ENCODE measurements around the gene HNRNPH1.

HNRNPH1 gene

DNA sequence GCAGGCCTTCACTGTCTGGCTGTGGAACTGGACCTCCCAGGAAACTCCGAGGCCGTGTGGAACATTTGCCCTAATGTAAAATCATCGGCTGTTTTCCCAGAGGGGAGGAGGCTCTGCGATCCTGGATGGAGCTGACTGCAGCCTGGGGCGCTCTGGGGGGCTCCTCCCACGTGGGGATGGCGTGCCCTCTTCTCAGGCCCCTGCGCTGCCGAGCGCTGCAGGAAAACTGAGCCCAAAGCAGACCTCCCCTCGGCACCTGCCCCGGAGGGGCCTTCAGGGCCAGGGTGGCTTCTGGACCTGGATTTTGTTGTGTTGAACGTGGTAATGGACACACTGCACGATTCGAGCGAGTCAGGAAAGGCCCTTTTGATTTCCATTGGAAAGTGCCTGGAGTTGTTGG lies 23.9 kb downstream of the HNRNPH1 start:
- peaks cover 5% of the 10 kb centered on the region for H3K36me3 Mint-ChIP-seq
- no peaks in the 10 kb centered on the region for H3K27me3 Mint-ChIP-seq
- H3K4me1 Mint-ChIP-seq (ENCODE audit: low read depth) = no peaks in the 10 kb centered on the region
- no peak overlapping the region for H3K27ac Mint-ChIP-seq
- no peaks in the 10 kb centered on the region for H3K9me3 Mint-ChIP-seq (ENCODE audit: low read depth)
- no peak overlapping the region for H3K4me3 Mint-ChIP-seq

DNA sequence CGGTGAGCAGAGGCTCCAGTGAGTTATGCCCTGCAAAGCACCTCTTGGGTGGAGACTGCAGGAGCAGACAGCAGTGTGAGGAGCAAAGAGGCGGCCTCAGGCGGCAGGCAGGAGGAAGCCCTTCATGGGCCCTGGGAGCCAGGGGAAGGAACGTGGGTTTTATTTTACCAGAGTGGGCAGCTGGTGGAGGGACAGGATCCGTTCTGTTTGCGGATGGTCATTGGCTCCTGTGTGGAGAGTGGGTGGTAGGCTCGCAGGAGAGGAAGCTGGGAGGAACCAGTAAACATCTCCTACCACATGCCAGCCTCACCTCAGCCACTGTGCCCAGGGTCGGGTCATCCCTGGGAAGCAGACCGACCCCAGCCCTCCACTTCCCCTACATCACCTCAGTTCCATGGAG lies 24.4 kb downstream of the HNRNPH1 start:
- Mint-ChIP-seq H3K4me3 (no peak overlapping the region), H3K4me1 (ENCODE audit: low read depth) (no peaks in the 10 kb centered on the region), H3K27ac (no peak overlapping the region), H3K36me3 (peaks cover 7% of the 10 kb centered on the region), H3K27me3 (no peaks in the 10 kb centered on the region), H3K9me3 (ENCODE audit: low read depth) (no peaks in the 10 kb centered on the region)

DNA sequence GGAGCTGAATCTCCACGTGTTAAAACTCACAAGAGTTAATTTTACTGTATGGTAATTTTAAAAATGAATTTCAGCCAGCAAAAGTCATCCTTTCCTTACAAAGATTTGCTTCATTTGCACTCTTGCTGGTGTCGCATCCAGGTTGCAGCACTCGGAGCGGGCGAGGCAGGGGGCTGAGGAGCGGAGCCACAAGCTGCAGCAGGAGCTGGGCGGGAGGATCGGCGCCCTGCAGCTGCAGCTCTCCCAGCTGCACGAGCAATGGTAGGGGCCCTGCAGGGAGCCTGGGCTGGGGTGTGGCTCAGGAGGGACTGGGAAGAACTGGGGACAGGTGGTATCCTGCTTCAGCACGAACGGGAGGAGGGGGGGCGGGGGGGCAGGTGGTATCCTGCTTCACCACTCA lies 27.1 kb downstream of the HNRNPH1 start:
- no peak overlapping the region for H3K27ac Mint-ChIP-seq
- no peak overlapping the region for H3K4me3 Mint-ChIP-seq
- H3K27me3 Mint-ChIP-seq = no peaks in the 10 kb centered on the region
- H3K9me3 Mint-ChIP-seq (ENCODE audit: low read depth) = no peaks in the 10 kb centered on the region
- peaks cover 9% of the 10 kb centered on the region for H3K36me3 Mint-ChIP-seq
- H3K4me1 Mint-ChIP-seq (ENCODE audit: low read depth) = no peaks in the 10 kb centered on the region

DNA sequence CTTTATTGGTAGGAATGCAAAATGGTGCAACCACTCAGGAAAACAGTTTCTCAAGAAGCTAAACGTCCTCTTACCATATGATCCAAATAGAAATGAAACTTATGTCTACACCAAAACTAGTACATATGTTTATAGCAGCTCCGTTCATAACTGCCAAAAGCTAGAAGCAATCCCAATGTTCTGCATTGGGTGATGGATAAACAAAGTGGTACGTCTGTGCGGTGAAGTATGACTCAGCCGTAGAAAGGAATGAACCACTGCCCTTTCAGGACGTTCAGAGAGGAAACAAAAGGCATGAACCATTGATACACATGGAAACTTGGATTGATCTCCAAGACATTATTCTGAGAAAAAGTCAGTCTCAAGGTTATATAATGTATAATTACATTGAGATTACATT lies 27.6 kb downstream of the HNRNPH1 start:
- no peaks in the 10 kb centered on the region for H3K4me1 Mint-ChIP-seq (ENCODE audit: low read depth)
- H3K4me3 Mint-ChIP-seq = no peak overlapping the region
- no peaks in the 10 kb centered on the region for H3K9me3 Mint-ChIP-seq (ENCODE audit: low read depth)
- peaks cover 9% of the 10 kb centered on the region for H3K36me3 Mint-ChIP-seq
- no peaks in the 10 kb centered on the region for H3K27me3 Mint-ChIP-seq
- no peak overlapping the region for H3K27ac Mint-ChIP-seq

DNA sequence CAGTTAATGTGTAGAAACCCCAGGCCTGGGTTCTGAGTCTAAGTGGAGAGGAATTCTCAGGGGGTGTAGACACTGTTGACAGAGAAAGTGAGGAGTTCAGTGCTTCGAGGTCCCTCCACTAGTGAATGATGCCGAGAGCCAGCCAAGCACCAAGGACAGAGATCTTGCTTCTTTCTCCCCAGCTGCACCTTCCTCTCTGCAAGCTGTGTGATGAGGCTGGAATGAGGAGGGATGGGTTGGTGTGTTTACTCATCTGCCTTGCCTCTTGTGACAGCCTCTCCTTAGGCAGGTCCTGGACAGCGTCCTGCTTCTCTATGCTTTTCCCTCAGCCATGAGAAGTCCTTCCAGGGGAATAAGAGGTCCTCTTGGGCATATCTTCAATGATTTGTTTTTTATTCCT lies 35.3 kb downstream of the HNRNPH1 start:
- Mint-ChIP-seq H3K4me1 (ENCODE audit: low read depth) (no peaks in the 10 kb centered on the region), H3K27me3 (no peaks in the 10 kb centered on the region), H3K36me3 (peaks cover 7% of the 10 kb centered on the region), H3K27ac (no peak overlapping the region), H3K4me3 (no peak overlapping the region), H3K9me3 (ENCODE audit: low read depth) (no peaks in the 10 kb centered on the region)

DNA sequence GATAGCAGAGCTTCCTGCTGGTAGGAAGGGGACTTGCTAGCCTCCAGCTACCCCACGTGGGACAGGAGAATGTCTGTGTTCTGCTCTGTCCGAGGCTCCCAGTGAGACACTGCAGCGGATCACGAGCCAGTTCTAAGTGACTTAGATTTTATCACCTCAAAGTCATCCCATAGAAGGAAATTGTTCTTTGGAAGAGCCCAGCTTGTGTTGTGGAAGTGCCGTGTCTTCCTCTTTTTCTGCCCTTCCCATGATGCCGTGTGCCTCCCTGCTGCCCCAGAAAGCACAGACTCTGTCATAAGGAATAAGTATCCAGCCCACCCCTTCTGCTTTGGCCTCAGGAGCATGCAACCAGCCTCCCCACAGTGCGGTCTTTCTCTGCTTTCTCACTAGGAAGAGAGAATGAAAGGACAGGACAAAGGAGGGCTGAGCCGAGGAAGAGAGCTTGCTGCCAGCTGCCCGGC lies 37.5 kb downstream of the HNRNPH1 start:
- no peaks in the 10 kb centered on the region for H3K27me3 Mint-ChIP-seq
- no peak overlapping the region for H3K4me3 Mint-ChIP-seq
- H3K4me1 Mint-ChIP-seq (ENCODE audit: low read depth) = no peaks in the 10 kb centered on the region
- peaks cover 7% of the 10 kb centered on the region for H3K36me3 Mint-ChIP-seq
- no peaks in the 10 kb centered on the region for H3K9me3 Mint-ChIP-seq (ENCODE audit: low read depth)
- H3K27ac Mint-ChIP-seq = no peak overlapping the region

DNA sequence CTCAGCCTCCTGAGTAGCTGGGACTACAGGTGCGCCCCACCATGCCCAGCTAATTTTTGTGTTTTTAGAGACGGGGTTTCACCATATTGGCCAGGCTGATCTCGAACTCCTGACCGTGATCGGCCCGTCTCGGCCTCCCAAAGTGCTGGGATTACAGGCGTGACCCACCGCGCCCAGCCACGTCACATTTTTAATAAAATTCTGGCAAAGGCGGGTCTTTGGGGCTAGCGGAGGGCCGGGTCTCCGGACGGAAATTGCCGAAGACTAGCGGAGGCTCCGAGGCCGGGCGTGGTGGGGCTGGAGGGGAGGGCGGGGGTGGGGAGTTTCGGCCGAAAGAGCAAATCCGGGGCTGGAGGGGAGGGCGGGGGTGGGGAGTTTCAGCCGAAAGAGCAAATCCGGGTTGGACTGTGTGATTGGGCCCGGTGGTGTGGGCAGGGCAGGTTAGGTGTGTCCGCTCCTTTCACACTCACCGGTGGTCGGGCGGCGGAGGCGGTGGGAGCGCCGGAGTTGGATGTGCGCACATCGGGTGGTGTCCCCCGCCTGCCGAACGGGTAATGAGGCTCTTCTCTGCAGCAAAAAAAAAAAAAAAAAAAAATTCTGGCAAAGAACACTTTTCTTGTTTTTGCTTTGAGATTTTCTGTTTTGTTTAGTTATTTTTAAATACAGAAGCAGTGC lies 46.0 kb downstream of the HNRNPH1 start:
- Mint-ChIP-seq H3K4me1 (ENCODE audit: low read depth) (no peaks in the 10 kb centered on the region), H3K27me3 (no peaks in the 10 kb centered on the region), H3K9me3 (ENCODE audit: low read depth) (no peaks in the 10 kb centered on the region), H3K4me3 (no peak overlapping the region), H3K36me3 (peaks cover 4% of the 10 kb centered on the region), H3K27ac (no peak overlapping the region)

DNA sequence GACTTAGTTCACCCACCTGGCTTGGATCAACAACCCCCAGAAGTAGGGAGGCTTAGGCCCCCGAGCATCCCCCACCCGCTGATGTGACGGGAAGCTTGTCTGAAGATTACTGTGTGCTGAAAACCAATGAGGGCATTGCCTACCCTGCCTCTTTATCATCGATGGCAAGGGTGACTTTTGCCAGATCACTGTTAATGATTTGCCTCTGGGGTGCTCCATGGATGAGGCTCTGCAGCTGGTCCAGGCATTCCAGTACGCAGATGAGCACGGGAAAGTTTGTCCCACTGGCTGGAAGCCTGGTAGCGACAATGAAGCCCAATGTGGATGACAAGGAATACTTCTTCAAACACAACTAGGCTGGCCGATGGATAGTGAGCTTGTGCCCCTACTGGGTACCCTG lies 51.1 kb downstream of the HNRNPH1 start:
- H3K4me1 Mint-ChIP-seq (ENCODE audit: low read depth) = peaks cover 2% of the 10 kb centered on the region
- no peak overlapping the region for H3K4me3 Mint-ChIP-seq
- H3K27ac Mint-ChIP-seq = no peak overlapping the region
- no peaks in the 10 kb centered on the region for H3K9me3 Mint-ChIP-seq (ENCODE audit: low read depth)
- H3K36me3 Mint-ChIP-seq = peaks cover 11% of the 10 kb centered on the region
- H3K27me3 Mint-ChIP-seq = no peaks in the 10 kb centered on the region

DNA sequence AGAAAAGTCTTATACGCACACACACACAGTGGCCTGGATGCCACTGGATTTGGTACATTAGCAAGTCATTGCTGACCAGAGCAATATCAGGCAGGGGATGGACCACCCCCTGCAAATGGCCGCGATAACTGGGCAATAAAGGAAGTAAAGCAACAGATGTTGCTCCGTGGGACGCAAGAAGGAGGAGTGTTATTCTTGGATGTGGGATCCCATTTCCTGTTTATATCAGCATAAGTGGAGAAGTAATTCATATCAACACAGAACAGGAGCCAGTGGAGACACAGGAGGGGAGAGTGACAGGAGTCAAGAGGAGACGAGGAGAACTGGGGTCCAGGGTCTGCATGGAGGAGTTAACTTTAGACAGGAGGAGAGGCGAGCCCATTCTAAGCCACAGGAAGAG lies 54.8 kb downstream of the HNRNPH1 start:
- Mint-ChIP-seq H3K36me3 (peaks cover 13% of the 10 kb centered on the region), H3K4me1 (ENCODE audit: low read depth) (peaks cover 2% of the 10 kb centered on the region), H3K27me3 (no peaks in the 10 kb centered on the region), H3K27ac (peak overlapping the region; percentile 87), H3K4me3 (no peak overlapping the region), H3K9me3 (ENCODE audit: low read depth) (no peaks in the 10 kb centered on the region)

DNA sequence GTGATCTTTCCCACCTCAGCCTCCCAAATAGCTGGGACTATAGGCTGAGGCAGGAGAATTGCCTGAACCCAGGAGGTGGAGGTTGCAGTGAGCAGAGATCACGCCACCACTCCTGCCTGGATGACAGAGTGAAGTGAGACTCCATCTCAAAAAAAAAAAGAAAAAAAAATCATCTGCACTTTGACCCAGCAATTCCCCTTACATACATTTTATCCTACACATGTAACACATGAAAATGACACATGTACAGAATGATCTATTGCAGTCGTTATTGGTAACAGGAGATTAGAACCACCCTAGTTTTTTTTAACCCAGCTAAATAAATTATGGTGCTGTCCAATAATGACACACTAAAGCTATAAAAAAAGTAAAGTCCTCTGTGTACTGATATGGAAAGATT lies 58.9 kb downstream of the HNRNPH1 start:
- peaks cover 5% of the 10 kb centered on the region for H3K4me1 Mint-ChIP-seq (ENCODE audit: low read depth)
- H3K36me3 Mint-ChIP-seq = peaks cover 13% of the 10 kb centered on the region
- H3K4me3 Mint-ChIP-seq = no peak overlapping the region
- no peaks in the 10 kb centered on the region for H3K9me3 Mint-ChIP-seq (ENCODE audit: low read depth)
- H3K27ac Mint-ChIP-seq = no peak overlapping the region
- no peaks in the 10 kb centered on the region for H3K27me3 Mint-ChIP-seq

Measured in activated naive CD8-positive, alpha-beta T cell (primary cell).